Measurements from ENCODE around the gene RAET1G. TPM values are rescaled to one million over a fixed set of nuclear protein-coding genes. Genes with fewer than 3 reads are reported as not detected.

RAET1G gene
- total and polyA plus RNA-seq, 11 donors, result 0.22 to 1.9 (median 0.25) TPM; not detected in 8

- intact Hi-C loops (cut with DNase I), result no loop called here
Observed at GRCh38 chr6:149901444-149902140, 21.3 kb downstream of the RAET1G start.

GRCh38 chr6:149900620-149901443 is 22.1 kb downstream of the RAET1G start:
- Histone ChIP-seq H3K27ac (no peak overlapping the region), H3K4me1 (peaks cover 4 to 32% (median 17%) of the 10 kb centered on the region in 12 donors), H3K4me3 (no peak overlapping the region), H3K27me3 (no peaks in the 10 kb centered on the region), H3K9me3 (no peaks in the 10 kb centered on the region), H3K36me3 (no peaks in the 10 kb centered on the region)
- WGBS, 4 donors, result 71 to 92% (median 90%) methylated on average over 10 to 11 of the region's 11 CpGs
- no peak for DNase-seq
- intact Hi-C loops (cut with DNase I), result no loop called here
- no peak for ATAC-seq
- no peak for TF ChIP-seq POLR2A (IDR thresholded peaks at IDR 0.05)
- no peak for TF ChIP-seq CTCF (IDR thresholded peaks at IDR 0.05)

More at GRCh38 chr6:149901444-149902140, 21.3 kb downstream of the RAET1G start:
- Histone ChIP-seq H3K9me3 (no peaks in the 10 kb centered on the region), H3K4me3 (no peak overlapping the region), H3K27ac (no peak overlapping the region), H3K4me1 (peaks cover 0 to 28% (median 11%) of the 10 kb centered on the region in 12 donors), H3K36me3 (no peaks in the 10 kb centered on the region), H3K27me3 (no peaks in the 10 kb centered on the region)
- no peak for TF ChIP-seq CTCF (IDR thresholded peaks at IDR 0.05)
- no peak for TF ChIP-seq POLR2A (IDR thresholded peaks at IDR 0.05)
- DNase-seq, result no peak
- no peak for ATAC-seq
- 83 to 87% (median 86%) methylated on average over 6 of the region's 6 CpGs for WGBS, 4 donors

GRCh38 chr6:149899926-149900619 is 22.8 kb downstream of the RAET1G start:
- H3K27ac ChIP-seq, result no peak overlapping the region
- H3K36me3 ChIP-seq, result no peaks in the 10 kb centered on the region
- DNase-seq (no peak), ATAC-seq (no peak)
- H3K9me3 ChIP-seq, result no peaks in the 10 kb centered on the region
- no peaks in the 10 kb centered on the region for H3K27me3 ChIP-seq
- no peak overlapping the region for H3K4me3 ChIP-seq
- 83 to 90% (median 87%) methylated on average over 7 of the region's 7 CpGs for WGBS, 4 donors
- H3K4me1 ChIP-seq, result peaks cover 8 to 32% (median 24%) of the 10 kb centered on the region in 12 donors
- TF ChIP-seq CTCF (IDR thresholded peaks at IDR 0.05), result no peak
- TF ChIP-seq POLR2A (IDR thresholded peaks at IDR 0.05), result no peak
- intact Hi-C loops (cut with DNase I), result no loop called here

DNA sequence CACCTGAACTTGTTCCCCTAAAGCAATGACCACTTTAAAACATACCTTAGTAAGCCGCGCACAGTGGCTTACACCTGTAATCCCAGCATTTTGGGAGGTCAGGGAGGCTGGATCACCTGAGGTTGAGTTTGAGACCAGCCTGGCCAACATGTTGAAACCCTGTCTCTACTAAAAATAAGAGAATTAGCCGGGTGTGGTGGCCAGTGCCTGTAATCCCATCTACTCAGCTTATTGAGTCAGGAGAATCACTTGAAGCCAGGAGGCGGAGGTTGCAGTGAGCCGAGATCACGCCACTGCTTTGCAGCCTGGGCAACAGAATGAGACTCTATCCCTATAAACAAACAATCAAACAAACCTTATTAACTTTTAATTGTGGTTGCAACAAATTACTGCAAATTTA is 23.4 kb downstream of the RAET1G start:
- Histone ChIP-seq H3K4me1 (peaks cover 8 to 35% (median 27%) of the 10 kb centered on the region in 12 donors), H3K36me3 (no peaks in the 10 kb centered on the region), H3K9me3 (no peaks in the 10 kb centered on the region), H3K27ac (no peak overlapping the region), H3K27me3 (no peaks in the 10 kb centered on the region), H3K4me3 (no peak overlapping the region)
- TF ChIP-seq POLR2A (IDR thresholded peaks at IDR 0.05), result no peak
- no peak for TF ChIP-seq CTCF (IDR thresholded peaks at IDR 0.05)
- no peak for DNase-seq
- intact Hi-C loops (cut with DNase I), result no loop called here
- WGBS, 4 donors, result 84 to 95% (median 91%) methylated on average over 6 of the region's 6 CpGs
- no peak for ATAC-seq
